ENCODE results near the gene GCH1. TPM values are rescaled to one million over a fixed set of nuclear protein-coding genes. Genes with fewer than 3 reads are reported as not detected.

The GCH1 gene
- polyA plus RNA-seq, 1 donor from 2014 or later = 4.9 TPM

DNA sequence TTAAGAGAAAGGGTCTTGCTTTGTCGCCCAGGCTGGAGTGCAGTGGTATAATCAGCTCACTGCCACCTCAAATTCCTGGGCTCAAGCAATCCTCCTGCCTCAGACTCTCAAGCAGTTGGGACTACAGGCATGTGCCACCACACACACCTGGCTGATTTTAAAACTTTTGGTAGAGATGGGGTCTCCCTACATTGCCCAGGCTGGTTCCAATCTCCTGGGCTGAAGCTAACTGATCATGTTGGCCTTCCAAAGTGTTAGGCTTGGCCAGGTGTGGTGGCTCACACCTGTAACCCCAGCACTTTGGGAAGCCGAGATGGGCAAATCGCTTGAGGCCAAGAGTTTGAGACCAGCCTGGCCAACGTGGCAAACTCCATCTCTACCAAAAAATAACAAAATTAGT lies 43.9 kb upstream of the GCH1 start:
- Histone ChIP-seq H3K4me2 (ENCODE audit: low read length) (no peak overlapping the region), H3K79me2 (replicated peaks; ENCODE audit: insufficient read depth, low read length) (no peaks in the 10 kb centered on the region), H3K9me3 (ENCODE audit: low read length) (no peaks in the 10 kb centered on the region), H3K9me2 (ENCODE audit: insufficient read depth, low read length) (no peaks in the 10 kb centered on the region), H3K4me3 (ENCODE audit: low read length) (no peak overlapping the region), H2AFZ (ENCODE audit: low read depth, low read length) (no peak overlapping the region), H3K27me3 (ENCODE audit: insufficient read depth, low read depth, low read length) (no peaks in the 10 kb centered on the region), H3K27ac (ENCODE audit: low read length) (no peak overlapping the region), H3K9ac (ENCODE audit: low read length) (no peak overlapping the region), H3K36me3 (ENCODE audit: insufficient read depth, low read length) (no peaks in the 10 kb centered on the region), H4K20me1 (ENCODE audit: insufficient read depth) (no peaks in the 10 kb centered on the region), H3F3A (ENCODE audit: insufficient read depth, low read length, poor library complexity, severe bottlenecking) (no peaks in the 10 kb centered on the region)
- TF ChIP-seq, protein P1, sequence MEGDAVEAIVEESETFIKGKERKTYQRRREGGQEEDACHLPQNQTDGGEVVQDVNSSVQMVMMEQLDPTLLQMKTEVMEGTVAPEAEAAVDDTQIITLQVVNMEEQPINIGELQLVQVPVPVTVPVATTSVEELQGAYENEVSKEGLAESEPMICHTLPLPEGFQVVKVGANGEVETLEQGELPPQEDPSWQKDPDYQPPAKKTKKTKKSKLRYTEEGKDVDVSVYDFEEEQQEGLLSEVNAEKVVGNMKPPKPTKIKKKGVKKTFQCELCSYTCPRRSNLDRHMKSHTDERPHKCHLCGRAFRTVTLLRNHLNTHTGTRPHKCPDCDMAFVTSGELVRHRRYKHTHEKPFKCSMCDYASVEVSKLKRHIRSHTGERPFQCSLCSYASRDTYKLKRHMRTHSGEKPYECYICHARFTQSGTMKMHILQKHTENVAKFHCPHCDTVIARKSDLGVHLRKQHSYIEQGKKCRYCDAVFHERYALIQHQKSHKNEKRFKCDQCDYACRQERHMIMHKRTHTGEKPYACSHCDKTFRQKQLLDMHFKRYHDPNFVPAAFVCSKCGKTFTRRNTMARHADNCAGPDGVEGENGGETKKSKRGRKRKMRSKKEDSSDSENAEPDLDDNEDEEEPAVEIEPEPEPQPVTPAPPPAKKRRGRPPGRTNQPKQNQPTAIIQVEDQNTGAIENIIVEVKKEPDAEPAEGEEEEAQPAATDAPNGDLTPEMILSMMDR (IDR thresholded peaks at IDR 0.05; ENCODE audit: poor library complexity, severe bottlenecking) = no peak
- TF ChIP-seq TAF1 (IDR thresholded peaks at IDR 0.05; ENCODE audit: low read depth) = no peak
- TF ChIP-seq EP300 (conservative IDR thresholded peaks at IDR 0.05; ENCODE audit: poor library complexity, severe bottlenecking) = no peak
- no peak for TF ChIP-seq POLR2AphosphoS5 (IDR thresholded peaks at IDR 0.05)
- TF ChIP-seq EZH2 (IDR thresholded peaks at IDR 0.05; ENCODE audit: borderline replicate concordance, insufficient read depth, low read length, poor library complexity, severe bottlenecking) = no peak
- no peak for TF ChIP-seq SMC3 (conservative IDR thresholded peaks at IDR 0.05; ENCODE audit: poor library complexity)
- TF ChIP-seq RAD21 (conservative IDR thresholded peaks at IDR 0.05) = no peak
- TF ChIP-seq, protein P2, sequence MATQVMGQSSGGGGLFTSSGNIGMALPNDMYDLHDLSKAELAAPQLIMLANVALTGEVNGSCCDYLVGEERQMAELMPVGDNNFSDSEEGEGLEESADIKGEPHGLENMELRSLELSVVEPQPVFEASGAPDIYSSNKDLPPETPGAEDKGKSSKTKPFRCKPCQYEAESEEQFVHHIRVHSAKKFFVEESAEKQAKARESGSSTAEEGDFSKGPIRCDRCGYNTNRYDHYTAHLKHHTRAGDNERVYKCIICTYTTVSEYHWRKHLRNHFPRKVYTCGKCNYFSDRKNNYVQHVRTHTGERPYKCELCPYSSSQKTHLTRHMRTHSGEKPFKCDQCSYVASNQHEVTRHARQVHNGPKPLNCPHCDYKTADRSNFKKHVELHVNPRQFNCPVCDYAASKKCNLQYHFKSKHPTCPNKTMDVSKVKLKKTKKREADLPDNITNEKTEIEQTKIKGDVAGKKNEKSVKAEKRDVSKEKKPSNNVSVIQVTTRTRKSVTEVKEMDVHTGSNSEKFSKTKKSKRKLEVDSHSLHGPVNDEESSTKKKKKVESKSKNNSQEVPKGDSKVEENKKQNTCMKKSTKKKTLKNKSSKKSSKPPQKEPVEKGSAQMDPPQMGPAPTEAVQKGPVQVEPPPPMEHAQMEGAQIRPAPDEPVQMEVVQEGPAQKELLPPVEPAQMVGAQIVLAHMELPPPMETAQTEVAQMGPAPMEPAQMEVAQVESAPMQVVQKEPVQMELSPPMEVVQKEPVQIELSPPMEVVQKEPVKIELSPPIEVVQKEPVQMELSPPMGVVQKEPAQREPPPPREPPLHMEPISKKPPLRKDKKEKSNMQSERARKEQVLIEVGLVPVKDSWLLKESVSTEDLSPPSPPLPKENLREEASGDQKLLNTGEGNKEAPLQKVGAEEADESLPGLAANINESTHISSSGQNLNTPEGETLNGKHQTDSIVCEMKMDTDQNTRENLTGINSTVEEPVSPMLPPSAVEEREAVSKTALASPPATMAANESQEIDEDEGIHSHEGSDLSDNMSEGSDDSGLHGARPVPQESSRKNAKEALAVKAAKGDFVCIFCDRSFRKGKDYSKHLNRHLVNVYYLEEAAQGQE (IDR thresholded peaks at IDR 0.05; ENCODE audit: borderline replicate concordance) = no peak
- TF ChIP-seq MXI1 (conservative IDR thresholded peaks at IDR 0.05; ENCODE audit: poor library complexity, severe bottlenecking) = no peak

DNA sequence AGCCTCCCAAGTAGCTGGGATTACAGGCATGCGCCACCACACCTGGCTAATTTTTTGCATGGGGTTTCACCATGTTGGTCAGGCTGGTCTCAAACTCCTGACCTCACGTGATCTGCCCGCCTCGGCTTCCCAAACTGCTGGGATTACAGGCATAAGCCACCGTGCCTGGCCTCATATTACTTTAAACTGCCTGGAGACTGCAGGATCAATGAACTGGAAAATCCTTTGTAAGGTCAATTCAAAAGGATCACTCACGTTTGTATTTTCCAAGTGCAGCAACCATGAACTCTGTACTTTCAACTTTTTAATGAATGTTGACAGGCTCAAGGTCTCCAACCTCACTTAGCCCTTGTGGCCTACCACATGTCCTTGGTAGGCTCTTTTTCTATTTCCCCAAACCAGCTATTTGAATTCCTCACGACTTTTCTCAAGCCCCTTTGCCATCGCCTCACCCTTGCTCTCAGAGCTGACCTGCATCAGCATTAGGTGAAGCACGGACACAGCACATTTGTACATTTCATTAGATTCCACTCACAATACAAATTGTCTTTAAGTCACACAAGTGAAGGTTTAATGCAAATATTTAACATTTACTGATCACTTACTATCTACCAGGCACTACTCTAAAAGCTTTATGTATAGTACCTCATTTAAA lies 42.2 kb upstream of the GCH1 start:
- H3K4me3 ChIP-seq (ENCODE audit: low read length) = no peak overlapping the region
- no peaks in the 10 kb centered on the region for H3K9me2 ChIP-seq (ENCODE audit: insufficient read depth, low read length)
- no peaks in the 10 kb centered on the region for H3F3A ChIP-seq (ENCODE audit: insufficient read depth, low read length, poor library complexity, severe bottlenecking)
- H3K9me3 ChIP-seq (ENCODE audit: low read length) = no peaks in the 10 kb centered on the region
- TF ChIP-seq EZH2 (IDR thresholded peaks at IDR 0.05; ENCODE audit: borderline replicate concordance, insufficient read depth, low read length, poor library complexity, severe bottlenecking) (no peak), RAD21 (conservative IDR thresholded peaks at IDR 0.05) (no peak), POLR2AphosphoS5 (IDR thresholded peaks at IDR 0.05) (no peak), TAF1 (IDR thresholded peaks at IDR 0.05; ENCODE audit: low read depth) (no peak), EP300 (conservative IDR thresholded peaks at IDR 0.05; ENCODE audit: poor library complexity, severe bottlenecking) (no peak), MXI1 (conservative IDR thresholded peaks at IDR 0.05; ENCODE audit: poor library complexity, severe bottlenecking) (no peak), SMC3 (conservative IDR thresholded peaks at IDR 0.05; ENCODE audit: poor library complexity) (no peak)
- TF ChIP-seq, protein P2 (IDR thresholded peaks at IDR 0.05; ENCODE audit: borderline replicate concordance) = no peak
- TF ChIP-seq, protein P1 (IDR thresholded peaks at IDR 0.05; ENCODE audit: poor library complexity, severe bottlenecking) = no peak
- H3K4me2 ChIP-seq (ENCODE audit: low read length) = no peak overlapping the region
- H2AFZ ChIP-seq (ENCODE audit: low read depth, low read length) = no peak overlapping the region
- H3K27ac ChIP-seq (ENCODE audit: low read length) = no peak overlapping the region
- no peak overlapping the region for H3K9ac ChIP-seq (ENCODE audit: low read length)
- no peaks in the 10 kb centered on the region for H3K79me2 ChIP-seq (replicated peaks; ENCODE audit: insufficient read depth, low read length)
- no peaks in the 10 kb centered on the region for H4K20me1 ChIP-seq (ENCODE audit: insufficient read depth)
- H3K27me3 ChIP-seq (ENCODE audit: insufficient read depth, low read depth, low read length) = no peaks in the 10 kb centered on the region
- no peaks in the 10 kb centered on the region for H3K36me3 ChIP-seq (ENCODE audit: insufficient read depth, low read length)

Measured in neural cell (in vitro differentiated cells).